GM12892 (cell line): ENCODE results near the gene ADAM30.

Experiments
- POLR2A ChIP-seq: IDR thresholded peaks from 2 replicates; pipeline ENCODE4 v1.6.1; 2011; ENCODE audit warnings: low read depth, low read length, control low read depth
- POLR2AphosphoS5 ChIP-seq: IDR thresholded peaks from 2 replicates; pipeline ENCODE4 v1.6.1; 2011; ENCODE audit warnings: low read depth, low read length, control low read depth
- TAF1 ChIP-seq: IDR thresholded peaks from 2 replicates; pipeline ENCODE4 v1.6.1; 2011; ENCODE audit warnings: low read depth, mild to moderate bottlenecking, control low read depth, low read length, borderline replicate concordance

- TF ChIP-seq POLR2A = no peak
- TF ChIP-seq POLR2AphosphoS5 = no peak
- TF ChIP-seq TAF1 = no peak
These were observed 15.5 kb upstream of the ADAM30 start for GRCh38 chr1:119911775-119912174.
